H9 (cell line): ENCODE results near the gene GJD4. TPM values are rescaled to one million over a fixed set of nuclear protein-coding genes. Genes with fewer than 3 reads are reported as not detected.

Source experiments
- DNase-seq: peaks from one replicate; pipeline ENCODE4 v3.0.0-alpha.2; 2017
- H2AFZ ChIP-seq: one replicate; pipeline ENCODE4 v1.6.1; 2013; ENCODE audit warnings: mild to moderate bottlenecking, low read length, control low read depth, moderate library complexity
- H2AK5ac ChIP-seq: 2 replicates; pipeline ENCODE4 v1.6.1; 2013; ENCODE audit warnings: low read length, control low read depth, mixed read lengths; ENCODE audit not compliant: insufficient read length
- H2BK120ac ChIP-seq: one replicate; pipeline ENCODE4 v1.6.1; 2013; ENCODE audit warnings: low read depth, mild to moderate bottlenecking, low read length, control low read depth, inconsistent platforms; ENCODE audit not compliant: poor library complexity, severe bottlenecking
- H2BK12ac ChIP-seq: 2 replicates; pipeline ENCODE4 v1.6.1; 2013; ENCODE audit warnings: low read length, control low read depth, mixed read lengths, low read depth; ENCODE audit not compliant: insufficient read length
- H2BK15ac ChIP-seq: 2 replicates; pipeline ENCODE4 v1.6.1; 2013; ENCODE audit warnings: low read depth, low read length, control low read depth
- H2BK20ac ChIP-seq: one replicate; pipeline ENCODE4 v1.6.1; 2013; ENCODE audit warnings: low read depth, mild to moderate bottlenecking, low read length, control low read depth, inconsistent platforms; ENCODE audit not compliant: poor library complexity, severe bottlenecking
- H2BK5ac ChIP-seq: 2 replicates; pipeline ENCODE4 v1.6.1; 2013; ENCODE audit warnings: low read length, control low read depth, mixed read lengths; ENCODE audit not compliant: insufficient read length
- H3K14ac ChIP-seq: 2 replicates; pipeline ENCODE4 v1.6.1; 2013; ENCODE audit warnings: low read length, control low read depth; ENCODE audit not compliant: insufficient read depth
- H3K18ac ChIP-seq: 2 replicates; pipeline ENCODE4 v1.6.1; 2013; ENCODE audit warnings: low read depth, mild to moderate bottlenecking, mixed read lengths, low read length, control low read depth; ENCODE audit not compliant: insufficient read length
- H3K23ac ChIP-seq: 2 replicates; pipeline ENCODE4 v1.6.1; 2013; ENCODE audit warnings: low read length, control low read depth, mixed read lengths, low read depth; ENCODE audit not compliant: insufficient read length
- H3K23me2 ChIP-seq: 2 replicates; pipeline ENCODE4 v1.6.1; 2013; ENCODE audit warnings: low read depth, mild to moderate bottlenecking, mixed read lengths, low read length, control low read depth; ENCODE audit not compliant: insufficient read length, poor library complexity, severe bottlenecking
- H3K27ac ChIP-seq: 2 replicates; pipeline ENCODE4 v1.5.1; 2013; ENCODE audit warnings: low read length, control low read depth, mixed read lengths, low read depth; ENCODE audit not compliant: insufficient read length
- H3K27me3 ChIP-seq: 2 replicates; pipeline ENCODE4 v1.6.1; 2013; ENCODE audit warnings: low read length, control low read depth, inconsistent platforms; ENCODE audit not compliant: insufficient read depth
- H3K4ac ChIP-seq: 2 replicates; pipeline ENCODE4 v1.6.1; 2013; ENCODE audit warnings: low read depth, mild to moderate bottlenecking, control low read depth, inconsistent platforms, low read length, moderate library complexity
- H3K4me1 ChIP-seq: 2 replicates; pipeline ENCODE4 v1.6.1; 2013; ENCODE audit warnings: low read length, control low read depth, inconsistent platforms; ENCODE audit not compliant: insufficient read depth
- H3K4me2 ChIP-seq: 2 replicates; pipeline ENCODE4 v1.6.1; 2013; ENCODE audit warnings: low read length, control low read depth, mixed read lengths; ENCODE audit not compliant: insufficient read length, insufficient read depth
- H3K56ac ChIP-seq: 2 replicates; pipeline ENCODE4 v1.6.1; 2013; ENCODE audit warnings: low read depth, mild to moderate bottlenecking, mixed read lengths, low read length, control low read depth; ENCODE audit not compliant: insufficient read length
- H3K79me1 ChIP-seq: 2 replicates; pipeline ENCODE4 v1.6.1; 2013; ENCODE audit warnings: low read depth, mild to moderate bottlenecking, moderate library complexity, low read length, control low read depth, inconsistent platforms; ENCODE audit not compliant: insufficient read depth, poor library complexity, severe bottlenecking
- H3K79me2 ChIP-seq: 2 replicates; pipeline ENCODE4 v1.6.1; 2013; ENCODE audit warnings: low read length, control low read depth, inconsistent platforms; ENCODE audit not compliant: insufficient read depth
- H3K9ac ChIP-seq: 2 replicates; pipeline ENCODE4 v1.6.1; 2013; ENCODE audit warnings: low read length, control low read depth, mixed read lengths; ENCODE audit not compliant: insufficient read length; ENCODE audit errors: extremely low read depth
- H3K9me3 ChIP-seq: one replicate; pipeline ENCODE4 v1.6.1; 2013; ENCODE audit warnings: low read depth, low read length, inconsistent platforms; ENCODE audit not compliant: control insufficient read depth
- H3T11ph ChIP-seq: one replicate; pipeline ENCODE4 v1.6.1; 2013; ENCODE audit warnings: mild to moderate bottlenecking, low read length, control low read depth, inconsistent platforms
- H4K20me1 ChIP-seq: one replicate; pipeline ENCODE4 v1.6.1; 2013; ENCODE audit not compliant: control insufficient read depth, insufficient read length, insufficient read depth
- H4K5ac ChIP-seq: 2 replicates; pipeline ENCODE4 v1.6.1; 2013; ENCODE audit warnings: low read depth, mild to moderate bottlenecking, mixed read lengths, low read length, control low read depth; ENCODE audit not compliant: insufficient read length
- H4K8ac ChIP-seq: replicated peaks from 2 replicates; pipeline ENCODE4 v1.6.1; 2013; ENCODE audit warnings: low read length, control low read depth, mixed read lengths, low read depth; ENCODE audit not compliant: insufficient read length
- H4K91ac ChIP-seq: 2 replicates; pipeline ENCODE4 v1.6.1; 2013; ENCODE audit warnings: low read depth, mild to moderate bottlenecking, moderate library complexity, mixed read lengths, low read length, control low read depth; ENCODE audit not compliant: insufficient read length
- H3K27ac Mint-ChIP-seq, 3 experiments: 2 replicates in 2 of 3; 3 replicates in 1 of 3; pipeline ENCODE4 v1.8.0; 2020 to 2021; ENCODE audit warnings: mixed read lengths in 3 of 3, mild to moderate bottlenecking in 1 of 3, moderate library complexity in 1 of 3
- H3K27me3 Mint-ChIP-seq: 2 replicates; pipeline ENCODE4 v1.8.0; 2021; ENCODE audit warnings: low read depth, mild to moderate bottlenecking, moderate library complexity, mixed read lengths
- H3K36me3 Mint-ChIP-seq, 3 experiments: 2 replicates in 2 of 3; 3 replicates in 1 of 3; pipeline ENCODE4 v1.8.0; 2020 to 2021; ENCODE audit warnings: low read depth in 3 of 3, mixed read lengths in 3 of 3; ENCODE audit not compliant: insufficient read depth in 1 of 3
- H3K4me1 Mint-ChIP-seq, 2 experiments: 2 replicates each; pipeline ENCODE4 v1.8.0; 2020; ENCODE audit warnings: mixed read lengths in 2 of 2
- H3K4me3 Mint-ChIP-seq, 2 experiments: 2 replicates in 1 of 2; 3 replicates in 1 of 2; pipeline ENCODE4 v1.8.0; 2020 to 2021; ENCODE audit warnings: mild to moderate bottlenecking in 2 of 2, mixed read lengths in 2 of 2, moderate library complexity in 1 of 2
- H3K9me3 Mint-ChIP-seq, 2 experiments: 2 replicates in 1 of 2; 3 replicates in 1 of 2; pipeline ENCODE4 v1.8.0; 2020; ENCODE audit warnings: mild to moderate bottlenecking in 2 of 2, mixed read lengths in 2 of 2, moderate library complexity in 1 of 2
- CTCF ChIP-seq: fragments of 200-600 bp; sonication (generic); conservative IDR thresholded peaks from 3 replicates; pipeline ENCODE4 v1.8.0; 2021; ENCODE audit warnings: antibody characterized with exemption, mild to moderate bottlenecking
- WGBS: extraction: QIAGEN DNeasy Blood & Tissue Kit; methylation state at CpG from one replicate; pipeline ENCODE4 v1.1.7; 2013; ENCODE audit warnings: missing lambda C conversion rate, low lambda C conversion rate, mixed read lengths; ENCODE audit not compliant: insufficient read length; ENCODE audit errors: extremely low coverage; 5-methylcytosine and 5-hydroxymethylcytosine counted together
- total RNA-seq: library from RNA; stranded (reverse); gene quantifications from 2 replicates; pipeline ENCODE4 v1.2.1, GENCODE V29; 2021

Gene GJD4
- total RNA-seq, 1 experiment from 2014 or later = not detected

GRCh38 chr10:35626971-35627507, 21.9 kb downstream of the GJD4 start:
- H2BK20ac ChIP-seq = no peak overlapping the region
- H3K79me1 ChIP-seq = no peaks in the 10 kb centered on the region
- Mint-ChIP-seq H3K4me3 (no peak overlapping the region), H3K27me3 (peaks cover 2% of the 10 kb centered on the region; the same call in 1 of the 2 replicates), H3K9me3 (peaks cover 5 to 8% of the 10 kb centered on the region in 2 experiments; a peak in 2 of 5 replicates), H3K27ac (no peak overlapping the region), H3K4me1 (no peaks in the 10 kb centered on the region), H3K36me3 (no peaks in the 10 kb centered on the region; a peak in 2 of 7 replicates)
- no peak overlapping the region for H3K56ac ChIP-seq
- H2AFZ ChIP-seq = no peak overlapping the region
- H2AK5ac ChIP-seq = no peak overlapping the region
- no peaks in the 10 kb centered on the region for H3K27me3 ChIP-seq
- no peaks in the 10 kb centered on the region for H3K9me3 ChIP-seq
- H3K4me1 ChIP-seq = no peaks in the 10 kb centered on the region
- no peak overlapping the region for H3K4ac ChIP-seq
- no peak overlapping the region for H2BK12ac ChIP-seq
- no peak overlapping the region for H3K14ac ChIP-seq
- no peak overlapping the region for H4K5ac ChIP-seq
- H2BK120ac ChIP-seq = no peak overlapping the region
- no peak overlapping the region for H2BK15ac ChIP-seq
- no peak overlapping the region for H2BK5ac ChIP-seq
- no peak overlapping the region for H3T11ph ChIP-seq
- no CpG with 5 or more reads among the region's 6 CpGs for WGBS
- no peak overlapping the region for H3K23ac ChIP-seq
- no peak overlapping the region for H4K8ac ChIP-seq
- no peak for TF ChIP-seq CTCF
- H3K18ac ChIP-seq = no peak overlapping the region
- no peak overlapping the region for H3K4me2 ChIP-seq
- no peak overlapping the region for H3K27ac ChIP-seq
- H4K20me1 ChIP-seq = no peaks in the 10 kb centered on the region
- no peak overlapping the region for H4K91ac ChIP-seq
- no peaks in the 10 kb centered on the region for H3K23me2 ChIP-seq
- DNase-seq = no peak
- no peaks in the 10 kb centered on the region for H3K79me2 ChIP-seq
- no peak overlapping the region for H3K9ac ChIP-seq
